H9 (cell line): ENCODE measurements around the gene OR2D2. TPM values are rescaled to one million over a fixed set of nuclear protein-coding genes. Genes with fewer than 3 reads are reported as not detected.
"Not testable (repeated sequence)": the region's sequence is repeated elsewhere in the genome, so short reads cannot be mapped to it uniquely, and the experiment has no call there.

Experiments used
- DNase-seq: peaks from one replicate; pipeline ENCODE4 v3.0.0-alpha.2; 2017
- H2AFZ ChIP-seq: one replicate; pipeline ENCODE4 v1.6.1; 2013; ENCODE audit warnings: mild to moderate bottlenecking, low read length, control low read depth, moderate library complexity
- H2AK5ac ChIP-seq: 2 replicates; pipeline ENCODE4 v1.6.1; 2013; ENCODE audit warnings: low read length, control low read depth, mixed read lengths; ENCODE audit not compliant: insufficient read length
- H2BK120ac ChIP-seq: one replicate; pipeline ENCODE4 v1.6.1; 2013; ENCODE audit warnings: low read depth, mild to moderate bottlenecking, low read length, control low read depth, inconsistent platforms; ENCODE audit not compliant: poor library complexity, severe bottlenecking
- H2BK12ac ChIP-seq: 2 replicates; pipeline ENCODE4 v1.6.1; 2013; ENCODE audit warnings: low read length, control low read depth, mixed read lengths, low read depth; ENCODE audit not compliant: insufficient read length
- H2BK15ac ChIP-seq: 2 replicates; pipeline ENCODE4 v1.6.1; 2013; ENCODE audit warnings: low read depth, low read length, control low read depth
- H2BK20ac ChIP-seq: one replicate; pipeline ENCODE4 v1.6.1; 2013; ENCODE audit warnings: low read depth, mild to moderate bottlenecking, low read length, control low read depth, inconsistent platforms; ENCODE audit not compliant: poor library complexity, severe bottlenecking
- H2BK5ac ChIP-seq: 2 replicates; pipeline ENCODE4 v1.6.1; 2013; ENCODE audit warnings: low read length, control low read depth, mixed read lengths; ENCODE audit not compliant: insufficient read length
- H3K14ac ChIP-seq: 2 replicates; pipeline ENCODE4 v1.6.1; 2013; ENCODE audit warnings: low read length, control low read depth; ENCODE audit not compliant: insufficient read depth
- H3K18ac ChIP-seq: 2 replicates; pipeline ENCODE4 v1.6.1; 2013; ENCODE audit warnings: low read depth, mild to moderate bottlenecking, mixed read lengths, low read length, control low read depth; ENCODE audit not compliant: insufficient read length
- H3K23ac ChIP-seq: 2 replicates; pipeline ENCODE4 v1.6.1; 2013; ENCODE audit warnings: low read length, control low read depth, mixed read lengths, low read depth; ENCODE audit not compliant: insufficient read length
- H3K23me2 ChIP-seq: 2 replicates; pipeline ENCODE4 v1.6.1; 2013; ENCODE audit warnings: low read depth, mild to moderate bottlenecking, mixed read lengths, low read length, control low read depth; ENCODE audit not compliant: insufficient read length, poor library complexity, severe bottlenecking
- H3K27ac ChIP-seq: 2 replicates; pipeline ENCODE4 v1.5.1; 2013; ENCODE audit warnings: low read length, control low read depth, mixed read lengths, low read depth; ENCODE audit not compliant: insufficient read length
- H3K27me3 ChIP-seq: 2 replicates; pipeline ENCODE4 v1.6.1; 2013; ENCODE audit warnings: low read length, control low read depth, inconsistent platforms; ENCODE audit not compliant: insufficient read depth
- H3K4ac ChIP-seq: 2 replicates; pipeline ENCODE4 v1.6.1; 2013; ENCODE audit warnings: low read depth, mild to moderate bottlenecking, control low read depth, inconsistent platforms, low read length, moderate library complexity
- H3K4me1 ChIP-seq: 2 replicates; pipeline ENCODE4 v1.6.1; 2013; ENCODE audit warnings: low read length, control low read depth, inconsistent platforms; ENCODE audit not compliant: insufficient read depth
- H3K4me2 ChIP-seq: 2 replicates; pipeline ENCODE4 v1.6.1; 2013; ENCODE audit warnings: low read length, control low read depth, mixed read lengths; ENCODE audit not compliant: insufficient read length, insufficient read depth
- H3K56ac ChIP-seq: 2 replicates; pipeline ENCODE4 v1.6.1; 2013; ENCODE audit warnings: low read depth, mild to moderate bottlenecking, mixed read lengths, low read length, control low read depth; ENCODE audit not compliant: insufficient read length
- H3K79me1 ChIP-seq: 2 replicates; pipeline ENCODE4 v1.6.1; 2013; ENCODE audit warnings: low read depth, mild to moderate bottlenecking, moderate library complexity, low read length, control low read depth, inconsistent platforms; ENCODE audit not compliant: insufficient read depth, poor library complexity, severe bottlenecking
- H3K79me2 ChIP-seq: 2 replicates; pipeline ENCODE4 v1.6.1; 2013; ENCODE audit warnings: low read length, control low read depth, inconsistent platforms; ENCODE audit not compliant: insufficient read depth
- H3K9ac ChIP-seq: 2 replicates; pipeline ENCODE4 v1.6.1; 2013; ENCODE audit warnings: low read length, control low read depth, mixed read lengths; ENCODE audit not compliant: insufficient read length; ENCODE audit errors: extremely low read depth
- H3K9me3 ChIP-seq: one replicate; pipeline ENCODE4 v1.6.1; 2013; ENCODE audit warnings: low read depth, low read length, inconsistent platforms; ENCODE audit not compliant: control insufficient read depth
- H3T11ph ChIP-seq: one replicate; pipeline ENCODE4 v1.6.1; 2013; ENCODE audit warnings: mild to moderate bottlenecking, low read length, control low read depth, inconsistent platforms
- H4K20me1 ChIP-seq: one replicate; pipeline ENCODE4 v1.6.1; 2013; ENCODE audit not compliant: control insufficient read depth, insufficient read length, insufficient read depth
- H4K5ac ChIP-seq: 2 replicates; pipeline ENCODE4 v1.6.1; 2013; ENCODE audit warnings: low read depth, mild to moderate bottlenecking, mixed read lengths, low read length, control low read depth; ENCODE audit not compliant: insufficient read length
- H4K8ac ChIP-seq: replicated peaks from 2 replicates; pipeline ENCODE4 v1.6.1; 2013; ENCODE audit warnings: low read length, control low read depth, mixed read lengths, low read depth; ENCODE audit not compliant: insufficient read length
- H4K91ac ChIP-seq: 2 replicates; pipeline ENCODE4 v1.6.1; 2013; ENCODE audit warnings: low read depth, mild to moderate bottlenecking, moderate library complexity, mixed read lengths, low read length, control low read depth; ENCODE audit not compliant: insufficient read length
- H3K27ac Mint-ChIP-seq, 3 experiments: 2 replicates in 2 of 3; 3 replicates in 1 of 3; pipeline ENCODE4 v1.8.0; 2020 to 2021; ENCODE audit warnings: mixed read lengths in 3 of 3, mild to moderate bottlenecking in 1 of 3, moderate library complexity in 1 of 3
- H3K27me3 Mint-ChIP-seq: 2 replicates; pipeline ENCODE4 v1.8.0; 2021; ENCODE audit warnings: low read depth, mild to moderate bottlenecking, moderate library complexity, mixed read lengths
- H3K36me3 Mint-ChIP-seq, 3 experiments: 2 replicates in 2 of 3; 3 replicates in 1 of 3; pipeline ENCODE4 v1.8.0; 2020 to 2021; ENCODE audit warnings: low read depth in 3 of 3, mixed read lengths in 3 of 3; ENCODE audit not compliant: insufficient read depth in 1 of 3
- H3K4me1 Mint-ChIP-seq, 2 experiments: 2 replicates each; pipeline ENCODE4 v1.8.0; 2020; ENCODE audit warnings: mixed read lengths in 2 of 2
- H3K4me3 Mint-ChIP-seq, 2 experiments: 2 replicates in 1 of 2; 3 replicates in 1 of 2; pipeline ENCODE4 v1.8.0; 2020 to 2021; ENCODE audit warnings: mild to moderate bottlenecking in 2 of 2, mixed read lengths in 2 of 2, moderate library complexity in 1 of 2
- H3K9me3 Mint-ChIP-seq, 2 experiments: 2 replicates in 1 of 2; 3 replicates in 1 of 2; pipeline ENCODE4 v1.8.0; 2020; ENCODE audit warnings: mild to moderate bottlenecking in 2 of 2, mixed read lengths in 2 of 2, moderate library complexity in 1 of 2
- CTCF ChIP-seq: fragments of 200-600 bp; sonication (generic); conservative IDR thresholded peaks from 3 replicates; pipeline ENCODE4 v1.8.0; 2021; ENCODE audit warnings: antibody characterized with exemption, mild to moderate bottlenecking
- WGBS: extraction: QIAGEN DNeasy Blood & Tissue Kit; methylation state at CpG from one replicate; pipeline ENCODE4 v1.1.7; 2013; ENCODE audit warnings: missing lambda C conversion rate, low lambda C conversion rate, mixed read lengths; ENCODE audit not compliant: insufficient read length; ENCODE audit errors: extremely low coverage; 5-methylcytosine and 5-hydroxymethylcytosine counted together
- total RNA-seq: library from RNA; stranded (reverse); gene quantifications from 2 replicates; pipeline ENCODE4 v1.2.1, GENCODE V29; 2021

OR2D2 gene
- total RNA-seq, 1 experiment from 2014 or later: 0.26 TPM

- Histone ChIP-seq H2BK12ac (no peak overlapping the region), H3K79me1 (no peaks in the 10 kb centered on the region), H3K4me2 (no peak overlapping the region), H4K8ac (no peak overlapping the region), H2AK5ac (no peak overlapping the region), H2BK120ac (no peak overlapping the region), H2BK20ac (no peak overlapping the region), H3K56ac (no peak overlapping the region), H4K20me1 (no peaks in the 10 kb centered on the region), H3K23ac (no peak overlapping the region), H3T11ph (no peak overlapping the region), H2AFZ (no peak overlapping the region), H3K18ac (no peak overlapping the region), H3K4ac (no peak overlapping the region), H2BK15ac (no peak overlapping the region), H3K79me2 (no peaks in the 10 kb centered on the region), H3K23me2 (no peaks in the 10 kb centered on the region), H3K14ac (no peak overlapping the region), H4K5ac (no peak overlapping the region), H4K91ac (no peak overlapping the region), H3K27me3 (no peaks in the 10 kb centered on the region), H3K9me3 (no peaks in the 10 kb centered on the region), H2BK5ac (no peak overlapping the region), H3K27ac (no peak overlapping the region), H3K9ac (no peak overlapping the region), H3K4me1 (no peaks in the 10 kb centered on the region)
- peaks cover 5 to 25% (median 17%) of the 10 kb centered on the region in 3 experiments for H3K36me3 Mint-ChIP-seq
- no CpG with 5 or more reads among the region's 1 CpG for WGBS
- peaks cover 6 to 12% of the 10 kb centered on the region in 2 experiments for H3K4me1 Mint-ChIP-seq
- DNase-seq: no peak
- TF ChIP-seq CTCF: no peak
- no peak overlapping the region for H3K4me3 Mint-ChIP-seq
- peak overlapping the region in 1 of 3 experiments; percentile 11; a peak in 2 of 7 replicates for H3K27ac Mint-ChIP-seq
- no peaks in the 10 kb centered on the region for H3K27me3 Mint-ChIP-seq
- H3K9me3 Mint-ChIP-seq: peaks cover 22 to 26% of the 10 kb centered on the region in 2 experiments
These were observed 36.2 kb downstream of the OR2D2 start for GRCh38 chr11:6855971-6856541.

GRCh38 chr11:6854801-6855200, 37.5 kb downstream of the OR2D2 start:
- not testable (repeated sequence) for H3K23me2 ChIP-seq, H2BK20ac ChIP-seq, H3K9ac ChIP-seq, H3K4ac ChIP-seq, H4K8ac ChIP-seq, H3K27me3 ChIP-seq, H3K23ac ChIP-seq, H3T11ph ChIP-seq, DNase-seq, H3K79me1 ChIP-seq, H4K20me1 ChIP-seq, H4K91ac ChIP-seq, H2AFZ ChIP-seq, H3K4me1 ChIP-seq, H2BK15ac ChIP-seq, H3K56ac ChIP-seq, H3K4me2 ChIP-seq, H3K18ac ChIP-seq, H2AK5ac ChIP-seq, H3K27ac ChIP-seq, H2BK5ac ChIP-seq, H4K5ac ChIP-seq, H2BK12ac ChIP-seq, H2BK120ac ChIP-seq, H3K14ac ChIP-seq, H3K4me3 Mint-ChIP-seq, H3K9me3 ChIP-seq, H3K79me2 ChIP-seq, H3K27me3 Mint-ChIP-seq, H3K27ac Mint-ChIP-seq
- peaks cover 23 to 27% of the 10 kb centered on the region in 2 experiments for H3K9me3 Mint-ChIP-seq
- no CpG with 5 or more reads among the region's 6 CpGs for WGBS
- H3K4me1 Mint-ChIP-seq: peaks cover 6 to 11% of the 10 kb centered on the region in 2 experiments
- H3K36me3 Mint-ChIP-seq: peaks cover 6 to 28% (median 15%) of the 10 kb centered on the region in 3 experiments
